ENCODE data around the gene KCNIP1.

Gene KCNIP1

DNA sequence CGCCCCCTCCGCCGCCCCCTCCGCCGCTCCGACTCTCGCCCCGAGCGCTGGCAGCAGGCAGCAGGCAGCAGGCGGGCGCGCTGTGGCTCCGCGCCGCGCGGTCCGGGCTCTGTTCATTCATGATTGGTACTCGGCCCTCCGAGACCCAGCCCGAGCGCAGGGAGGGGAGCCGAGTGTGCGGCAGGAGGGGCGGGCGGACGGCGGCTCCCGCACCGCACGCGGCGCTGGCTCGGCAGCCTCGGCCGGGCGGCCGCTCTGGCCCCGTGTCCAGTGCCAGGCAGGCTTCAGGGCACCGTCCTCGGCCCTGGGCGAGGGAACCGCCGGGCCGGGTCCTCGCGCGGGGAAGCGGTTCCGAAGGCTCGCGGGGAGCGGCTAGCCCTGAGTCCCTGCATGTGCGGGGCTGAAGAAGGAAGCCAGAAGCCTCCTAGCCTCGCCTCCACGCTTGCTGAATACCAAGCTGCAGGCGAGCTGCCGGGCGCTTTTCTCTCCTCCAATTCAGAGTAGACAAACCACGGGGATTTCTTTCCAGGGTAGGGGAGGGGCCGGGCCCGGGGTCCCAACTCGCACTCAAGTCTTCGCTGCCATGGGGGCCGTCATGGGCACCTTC is at the start of gene KCNIP1:
TSS of gene KCNIP1 (plus strand) at position 31 of the 607 bp plus-strand sequence.
- no peak for DNase-seq

DNA sequence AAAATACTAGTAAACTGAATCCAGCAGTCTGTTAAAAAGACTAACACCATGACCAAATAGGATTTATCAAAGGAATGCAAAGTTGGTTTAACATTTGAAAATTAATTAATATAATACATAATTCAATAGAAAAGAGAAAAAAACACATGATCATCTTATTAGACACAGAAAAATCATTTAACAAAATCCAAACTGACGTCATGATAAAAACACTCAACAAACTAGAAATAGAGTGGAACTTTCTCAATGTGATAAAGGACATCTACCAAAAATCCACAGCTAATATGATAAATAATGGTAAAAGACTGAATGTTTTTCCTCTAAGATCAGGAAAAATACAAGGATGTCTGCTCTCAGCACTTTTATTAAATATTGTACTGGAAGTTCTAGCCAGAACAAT is 40.4 kb upstream of the KCNIP1 start:
- no peak for DNase-seq

DNA sequence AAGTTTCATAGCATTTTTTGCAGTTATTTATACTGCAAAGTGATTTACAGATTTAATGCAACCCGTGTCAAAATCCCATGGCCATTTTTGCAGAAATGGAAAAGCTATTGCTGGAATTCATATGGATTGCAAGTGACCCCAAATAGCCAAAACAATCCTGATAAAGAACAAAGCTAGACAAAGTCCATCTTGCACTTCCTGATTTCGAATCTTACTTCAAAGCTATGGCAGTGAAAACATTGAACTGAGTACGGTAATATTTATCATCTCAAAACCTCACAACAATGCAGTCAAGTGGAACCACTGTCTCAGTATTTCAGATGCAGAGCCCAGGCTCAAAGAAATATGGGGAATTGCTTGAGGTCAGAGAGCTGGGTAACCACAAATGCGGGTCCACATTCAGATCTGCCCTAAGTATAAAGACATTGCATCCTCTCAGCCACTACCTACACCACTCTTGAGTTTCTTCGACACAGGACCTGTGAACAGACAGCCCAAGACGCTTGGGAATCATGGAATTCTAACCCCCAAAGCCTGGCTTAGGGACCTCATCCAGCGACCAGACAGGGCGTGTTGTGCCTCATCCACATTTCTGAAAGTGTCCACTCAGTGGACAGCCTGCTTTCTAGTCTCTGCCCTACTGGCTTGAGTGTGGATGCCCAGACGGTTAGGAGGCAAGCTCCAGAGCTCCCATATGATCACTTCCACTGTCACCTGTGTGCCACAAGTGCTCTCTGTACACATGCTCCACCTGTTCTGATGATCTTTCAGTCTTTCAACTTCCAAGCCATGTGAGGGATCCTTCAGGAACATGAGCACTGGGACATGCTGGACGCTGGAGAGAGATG is 39.3 kb upstream of the KCNIP1 start:
- no peak for DNase-seq

DNA sequence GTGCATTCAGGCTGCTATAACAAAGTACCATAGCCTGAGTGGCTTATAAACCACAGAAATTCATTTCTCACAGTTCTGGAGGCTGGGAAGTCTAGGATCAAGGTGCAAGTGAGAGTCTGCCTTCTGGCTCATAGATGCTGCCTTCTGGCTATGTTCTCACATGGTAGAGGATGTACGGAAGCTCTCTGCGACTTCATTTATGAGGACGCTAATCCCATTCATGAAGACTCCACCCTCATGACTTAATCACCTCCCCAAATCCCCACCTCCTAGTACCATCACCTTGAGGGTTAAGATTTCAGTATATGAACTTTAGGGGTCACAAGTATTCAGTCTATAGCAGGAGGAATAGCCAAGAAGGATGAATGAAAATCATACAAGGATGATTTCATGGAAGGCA is 37.3 kb upstream of the KCNIP1 start:
- no peak for DNase-seq

DNA sequence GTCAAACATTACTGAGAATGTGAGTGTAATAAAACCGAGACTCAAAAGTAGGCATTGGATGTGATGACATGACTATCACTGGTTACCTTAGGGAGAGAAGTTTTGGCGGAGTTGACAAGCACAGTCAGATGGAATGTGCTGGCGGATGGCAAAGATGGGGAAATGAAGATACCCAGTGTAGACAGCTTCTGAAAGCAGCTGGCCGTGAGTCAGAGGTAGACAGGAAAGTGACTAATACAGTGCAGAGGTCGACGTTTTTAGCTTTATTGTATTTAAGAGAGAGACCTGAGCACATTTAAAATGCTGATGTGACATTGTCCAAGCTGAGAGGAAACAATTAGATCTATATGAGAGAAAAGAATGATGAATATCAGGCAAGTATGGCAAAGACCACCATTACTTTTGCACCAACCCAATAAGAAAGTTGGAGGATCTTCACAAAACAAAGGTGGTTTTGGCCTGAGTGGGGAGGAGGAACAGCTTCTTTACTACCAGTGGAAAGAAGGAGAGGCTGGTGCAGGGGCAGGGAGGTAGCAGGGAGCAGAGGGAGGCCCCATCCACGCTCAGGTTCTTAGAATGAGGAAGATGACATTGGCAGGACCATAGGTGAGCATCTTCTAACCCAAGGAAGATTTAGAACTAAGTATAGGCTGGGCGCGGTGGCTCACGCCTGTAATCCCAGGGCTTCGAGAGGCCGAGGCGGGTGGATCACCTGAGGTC is 36.7 kb upstream of the KCNIP1 start:
- no peak for DNase-seq

DNA sequence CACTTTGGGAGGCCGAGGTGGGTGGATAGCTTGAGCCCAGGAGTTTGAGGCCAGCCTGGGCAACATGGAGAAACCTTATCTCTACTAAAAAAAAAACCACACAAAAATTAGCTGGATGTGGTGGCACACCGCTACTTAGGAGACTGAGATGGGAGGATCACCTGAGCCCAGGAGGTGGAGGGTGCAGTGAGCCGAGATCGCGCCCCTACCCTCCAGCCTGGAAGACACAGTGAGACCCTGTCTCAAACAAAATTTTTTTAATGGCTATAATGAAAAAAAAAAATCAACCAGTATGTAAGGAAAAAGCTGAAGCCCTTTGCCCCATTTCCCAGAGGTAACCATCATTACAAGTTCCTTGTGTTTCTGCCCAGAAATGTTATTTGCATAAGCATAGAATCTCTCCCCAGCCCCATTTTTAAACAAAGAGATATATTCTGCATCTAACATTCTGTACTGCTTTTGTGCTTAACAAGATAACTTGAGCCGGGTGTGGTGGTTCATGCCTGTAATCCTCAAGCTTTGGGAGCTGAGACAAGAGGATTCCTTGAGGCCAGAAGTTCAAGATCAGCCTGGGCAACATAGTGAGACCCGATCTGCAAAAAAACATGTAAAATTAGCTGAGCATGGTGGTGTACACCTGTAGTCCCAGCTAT is 35.1 kb upstream of the KCNIP1 start:
- DNase-seq: no peak

DNA sequence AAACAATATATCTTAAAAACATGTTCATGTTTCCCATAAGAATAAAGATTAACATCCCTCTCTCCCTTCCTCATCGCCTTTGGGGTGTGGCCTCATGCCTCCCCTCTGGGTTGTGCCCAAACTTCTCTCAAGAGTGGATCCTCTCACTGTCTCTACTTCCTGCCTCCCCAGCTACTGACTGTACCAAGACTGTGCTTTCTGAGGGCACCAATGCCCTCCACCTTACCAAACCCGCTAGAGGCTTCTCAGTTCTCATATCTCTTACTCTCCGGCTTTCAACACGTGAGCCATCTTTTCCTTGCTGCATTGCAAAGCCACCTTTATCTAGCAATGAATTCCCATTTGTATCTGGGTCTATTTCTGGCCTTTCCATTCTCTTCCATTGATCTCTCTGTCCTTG is 34.4 kb upstream of the KCNIP1 start:
- no peak for DNase-seq

DNA sequence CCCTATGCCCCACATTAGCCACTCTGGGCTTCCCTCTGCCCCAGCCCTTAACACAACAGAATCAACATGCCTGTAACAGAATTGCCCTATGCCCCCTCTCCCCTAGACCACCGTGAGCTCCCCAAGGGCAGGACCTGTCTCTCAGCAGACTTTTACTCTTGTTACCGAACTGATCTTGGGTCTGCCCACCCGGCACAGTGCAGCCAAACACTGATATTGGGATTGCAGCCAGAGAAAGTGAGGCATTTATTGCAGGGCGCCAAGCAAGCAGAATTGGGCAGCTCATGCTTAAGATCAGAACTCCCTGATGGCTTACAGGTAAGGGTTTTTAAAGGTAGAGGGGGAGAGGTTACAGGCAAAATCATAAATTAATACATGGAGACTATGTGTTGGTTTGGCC is 33.5 kb upstream of the KCNIP1 start:
- DNase-seq: no peak

DNA sequence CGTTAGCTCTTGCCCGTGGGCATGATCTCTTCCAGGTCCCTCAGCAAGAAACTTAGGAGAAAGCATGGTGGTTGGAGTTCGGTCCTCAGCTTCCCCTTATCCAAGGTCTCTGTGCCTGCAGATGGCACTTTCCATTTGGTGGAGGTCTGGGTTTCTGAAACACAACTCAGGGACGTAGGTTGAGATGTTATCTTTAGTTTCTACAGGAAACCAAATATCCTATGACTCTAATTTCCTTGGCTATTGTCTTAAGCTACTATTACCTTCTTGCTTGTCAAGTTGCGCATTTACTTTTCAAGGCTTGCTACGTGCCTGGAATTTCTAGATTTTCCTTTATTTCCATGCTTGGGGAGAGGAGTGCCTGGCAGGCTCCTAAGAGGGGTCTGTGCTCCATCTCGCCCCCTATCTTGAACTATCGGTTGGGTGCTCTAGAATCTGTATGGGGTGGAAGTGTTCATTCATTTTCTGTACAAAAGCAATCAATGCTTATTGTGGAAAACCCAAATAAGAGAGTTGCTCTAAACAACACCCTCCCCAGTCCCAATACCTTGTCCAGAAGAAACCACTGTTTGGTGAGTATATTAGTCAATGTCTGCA is 32.9 kb upstream of the KCNIP1 start:
- DNase-seq: no peak

DNA sequence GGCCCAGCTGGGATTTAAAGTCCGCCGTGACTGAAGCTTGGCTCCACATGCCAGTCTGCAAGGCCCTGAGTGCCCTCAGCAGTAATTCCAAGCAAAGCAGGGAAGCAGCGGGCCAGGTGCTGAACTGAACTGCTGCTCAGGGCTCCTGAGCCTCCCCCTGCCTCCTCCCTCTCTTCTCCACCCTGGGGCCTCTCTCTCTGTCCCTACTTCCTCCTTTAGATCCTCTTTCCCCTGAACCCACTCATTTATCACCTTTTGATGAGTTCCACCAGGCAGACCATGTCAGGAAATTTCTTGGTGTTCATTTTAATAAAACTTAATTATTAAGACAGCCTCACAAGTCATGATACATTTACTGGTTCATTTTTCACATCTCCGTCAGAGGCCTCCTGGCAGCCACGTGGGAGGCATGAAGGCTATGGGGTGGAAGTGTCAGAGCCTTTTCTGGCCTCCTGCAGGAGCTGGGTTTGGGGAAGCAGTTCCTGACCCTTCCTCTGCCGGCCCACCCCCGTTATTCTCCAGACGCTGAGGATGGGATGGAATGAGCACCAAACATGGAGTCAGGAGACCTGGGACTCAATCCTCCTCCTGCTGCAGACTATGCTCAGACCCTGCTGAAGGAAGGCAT is 32.2 kb upstream of the KCNIP1 start:
- DNase-seq: no peak

DNA sequence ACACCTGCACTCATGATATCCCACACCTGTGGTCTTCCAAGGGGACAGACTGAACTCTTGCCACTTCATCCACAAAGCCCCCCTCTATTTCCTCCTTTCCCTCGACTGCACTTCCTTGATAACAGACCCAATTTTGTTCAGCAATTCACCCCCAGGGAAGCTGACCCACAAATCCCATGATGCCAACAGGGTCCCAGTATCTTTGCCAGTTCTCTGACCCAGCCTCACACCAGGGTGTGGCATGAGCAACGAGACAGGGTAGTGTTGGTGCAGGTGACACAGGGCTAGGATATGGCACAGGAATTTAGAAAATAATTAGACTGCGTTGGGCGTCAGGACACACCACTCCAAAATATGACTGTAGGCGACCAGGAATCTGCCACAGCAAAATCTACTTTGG is 30.2 kb upstream of the KCNIP1 start:
- no peak for DNase-seq

DNA sequence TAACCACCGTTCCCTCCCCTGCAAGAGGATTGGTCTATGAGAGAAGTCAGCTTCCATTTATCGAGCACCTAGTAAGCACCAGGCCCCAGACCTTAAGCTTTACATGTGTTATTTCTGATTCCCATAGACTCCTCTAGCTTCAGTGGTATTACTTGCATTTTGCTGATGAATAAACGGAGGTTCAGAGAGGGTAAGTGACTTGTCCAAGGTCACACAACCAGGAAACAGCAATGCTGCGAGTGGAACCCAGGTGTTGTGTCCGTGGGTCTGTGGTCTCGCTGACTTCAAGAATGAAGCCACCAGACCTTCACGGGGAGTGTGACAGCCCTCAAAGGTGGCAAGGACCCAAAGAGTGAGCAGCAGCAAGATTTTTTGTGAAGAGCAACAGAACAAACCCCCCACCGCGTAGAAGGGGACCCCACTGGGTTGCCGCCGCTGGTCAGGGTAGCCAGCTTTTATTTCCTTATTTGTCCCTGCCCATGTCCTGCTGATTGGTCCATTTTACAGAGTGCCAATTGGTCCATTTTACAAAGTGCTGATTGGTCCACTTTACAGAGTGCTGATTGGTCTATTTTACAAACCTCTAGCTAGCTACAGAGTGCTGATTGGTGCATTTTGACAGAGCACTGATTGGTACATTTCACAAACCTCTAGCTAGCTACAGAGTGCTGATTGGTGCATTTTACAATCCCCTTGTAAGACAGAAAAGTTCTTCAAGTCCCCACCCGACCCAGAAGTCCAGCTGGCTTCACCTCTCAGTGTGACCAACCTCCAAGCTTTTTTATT is 29.1 kb upstream of the KCNIP1 start:
- DNase-seq: no peak

DNA sequence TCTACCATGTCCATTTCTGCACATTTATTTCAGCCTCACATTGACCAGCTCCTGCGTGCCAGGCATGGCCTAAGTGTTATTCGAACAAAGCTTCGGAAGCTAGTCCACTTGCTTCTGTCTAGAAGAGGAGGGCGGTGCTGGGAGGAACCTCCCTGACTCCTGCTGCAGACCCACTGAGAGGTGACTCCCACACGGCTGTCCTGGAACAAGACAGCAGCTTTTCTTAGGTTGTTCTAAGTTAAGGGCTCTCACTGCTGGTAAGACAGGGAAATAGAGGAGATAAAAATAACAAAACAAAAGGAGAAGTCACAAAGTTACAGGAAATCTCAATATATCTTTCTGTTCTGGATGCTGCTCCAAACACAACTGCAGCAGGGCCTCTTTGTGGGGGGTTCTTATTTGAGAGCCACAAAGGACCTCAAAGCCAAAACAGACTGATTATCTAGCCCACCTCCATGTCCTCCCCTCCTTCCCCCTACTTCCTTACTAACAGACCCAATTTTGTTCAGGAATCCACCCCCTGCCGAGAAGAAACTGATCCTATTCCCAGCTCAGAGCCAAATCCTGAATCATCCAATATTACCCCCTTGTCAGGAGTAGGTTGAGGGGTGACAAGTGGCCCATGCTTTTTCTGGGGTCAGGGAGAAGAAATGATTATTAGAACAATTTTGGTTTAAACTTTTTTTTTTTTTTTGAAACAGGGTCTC is 28.4 kb upstream of the KCNIP1 start:
- no peak for DNase-seq

DNA sequence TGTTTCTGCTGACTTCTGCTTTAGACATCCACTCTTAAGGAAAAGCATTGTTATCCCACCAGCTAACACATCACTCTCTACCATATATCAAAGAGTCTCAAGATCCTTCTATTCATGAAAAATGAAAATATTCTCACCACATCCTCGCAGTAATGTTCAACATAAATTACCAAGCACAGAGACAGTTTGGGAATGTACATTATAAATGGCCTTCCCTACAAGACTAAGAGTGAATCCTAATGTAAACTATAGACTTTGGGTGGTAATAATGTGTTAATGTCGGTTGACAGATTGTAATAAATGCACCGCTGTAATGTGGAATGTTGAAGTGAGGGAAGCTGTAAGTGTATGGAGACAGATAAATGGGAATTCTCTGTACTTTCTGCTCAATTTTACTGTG is 27.1 kb upstream of the KCNIP1 start:
- no peak for DNase-seq

DNA sequence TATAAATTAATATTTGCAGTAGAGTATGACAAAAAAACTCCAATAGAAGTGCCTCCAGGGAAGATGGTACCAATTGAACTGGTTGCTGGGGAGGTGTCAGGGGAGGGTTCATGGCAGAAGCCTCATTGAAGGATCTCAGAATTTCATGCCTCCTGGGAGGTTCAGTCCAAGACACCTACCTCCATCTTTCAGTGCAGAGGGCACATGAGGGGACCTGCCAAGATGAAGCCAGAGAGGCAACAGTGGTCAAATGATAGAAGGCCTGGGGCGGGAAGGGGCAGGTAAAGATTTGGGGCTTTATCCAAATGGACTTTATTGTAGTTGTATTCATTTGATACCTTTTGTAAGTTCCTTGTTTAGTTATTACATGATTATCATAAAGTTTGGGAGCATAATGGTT is 25.9 kb upstream of the KCNIP1 start:
- DNase-seq: no peak

DNA sequence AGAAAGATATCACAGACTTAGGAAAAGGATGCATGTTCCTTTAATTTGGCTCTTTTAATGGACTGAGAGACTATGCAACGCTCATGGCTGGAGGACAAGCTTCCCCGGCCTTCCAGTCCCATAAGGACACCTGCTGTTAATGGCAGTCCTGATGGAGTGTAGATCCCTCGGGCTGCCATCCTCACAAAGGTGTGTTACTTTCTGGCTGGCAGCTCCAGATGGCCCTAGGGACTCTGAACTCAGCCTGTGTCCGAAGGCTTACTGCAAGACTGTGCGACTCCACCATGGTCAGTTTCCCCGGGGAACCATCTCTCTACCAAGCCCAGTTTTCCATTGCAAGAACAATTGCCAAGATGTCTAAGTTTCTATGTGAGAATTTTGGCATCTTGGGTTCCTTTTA is 25.5 kb upstream of the KCNIP1 start:
- no peak for DNase-seq

DNA sequence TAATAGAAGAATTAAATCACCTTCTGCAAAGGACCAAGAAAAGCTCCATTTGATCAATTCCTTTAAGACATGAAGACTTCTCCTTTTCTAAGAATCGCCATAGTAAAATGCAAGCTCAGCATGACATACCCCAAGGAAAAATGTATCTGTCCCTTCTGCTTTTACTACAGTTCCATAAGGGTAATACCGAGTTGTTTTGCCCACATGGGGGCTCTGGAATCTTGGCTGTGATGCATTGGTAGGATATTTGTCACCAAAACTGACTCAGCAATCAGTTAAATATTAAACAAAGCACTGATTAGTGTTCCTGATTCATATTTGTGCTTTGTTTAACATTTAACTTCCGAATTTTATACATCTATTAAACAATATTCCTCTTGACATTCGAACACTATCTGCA is 24.3 kb upstream of the KCNIP1 start:
- no peak for DNase-seq

DNA sequence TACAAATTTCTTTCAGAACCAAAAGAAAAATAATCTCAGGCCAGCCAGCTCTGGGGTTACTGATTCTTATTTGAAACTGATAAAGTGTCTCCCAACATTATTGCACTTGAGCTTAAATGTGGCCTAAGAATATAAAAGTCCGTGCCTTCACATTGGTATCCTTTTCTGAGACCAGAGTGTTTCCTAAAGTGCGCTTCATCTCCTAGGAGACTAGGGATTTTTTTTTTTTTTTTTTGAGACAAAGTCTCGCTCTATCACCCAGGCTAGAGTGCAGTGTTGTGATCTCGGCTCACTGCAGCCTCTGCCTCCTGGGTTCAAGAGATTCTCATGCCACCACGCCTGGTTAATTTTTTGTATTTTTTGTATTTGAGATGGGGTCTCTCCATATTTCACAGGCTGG is 23.6 kb upstream of the KCNIP1 start:
- no peak for DNase-seq

DNA sequence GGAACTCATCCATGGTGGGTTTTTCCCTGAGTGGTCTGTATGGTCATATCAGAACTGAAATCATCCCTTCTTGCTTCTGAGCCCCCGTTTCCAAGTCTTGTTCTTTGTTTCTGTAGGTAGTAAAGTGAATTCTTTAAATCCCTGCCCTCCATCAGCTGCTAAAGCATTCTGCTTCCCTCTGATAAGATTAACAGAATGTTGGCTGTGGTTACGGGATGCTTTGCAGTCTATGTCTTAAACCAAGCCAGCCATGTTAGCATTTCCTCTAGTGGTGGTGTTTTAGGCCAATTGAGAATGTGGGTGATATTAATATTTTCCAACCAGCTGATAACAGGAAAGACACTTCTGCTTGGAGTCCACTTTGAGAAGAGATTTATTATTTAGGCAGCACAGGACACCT is 22.0 kb upstream of the KCNIP1 start:
- no peak for DNase-seq

DNA sequence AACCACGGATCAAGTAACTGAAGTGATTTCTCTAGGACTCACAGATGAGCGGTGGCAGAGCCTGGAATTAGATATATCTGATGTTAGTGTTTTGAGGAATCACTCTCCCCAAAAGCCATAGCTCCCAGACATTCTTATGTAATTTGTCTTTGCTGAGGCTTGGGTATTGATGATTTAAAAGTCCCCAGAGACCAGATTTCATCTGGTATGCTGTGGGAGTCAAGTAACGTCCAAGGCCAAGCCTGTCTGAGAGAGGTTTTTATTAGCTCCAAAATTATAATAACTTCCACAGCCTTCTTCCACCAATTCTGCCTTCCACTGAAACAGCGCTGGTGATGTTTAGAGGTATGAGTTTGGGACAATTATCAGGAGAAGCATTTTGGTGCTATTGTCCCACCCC is 21.3 kb upstream of the KCNIP1 start:
- DNase-seq: no peak

All from NCI-H2081 (cell line).